H54 (cell line): Measurements from ENCODE around the gene OR2Z1.
"Not testable (repeated sequence)": the region's sequence is repeated elsewhere in the genome, so short reads cannot be mapped to it uniquely, and the experiment has no call there.

Experiments used
- DNase-seq: peaks from one replicate; pipeline ENCODE4 v3.0.0; 2011; ENCODE audit warnings: low spot score, mixed read lengths; ENCODE audit not compliant: insufficient read length
- FAIRE-seq: peaks from 3 replicates; lab custom pipeline; 2011; peaks lifted over from hg19 to GRCh38; lab: Jason Lieb, UNC
- POLR2A ChIP-seq: IDR thresholded peaks from 2 replicates; pipeline ENCODE4 v1.6.1; 2011; ENCODE audit warnings: low read depth, mild to moderate bottlenecking, low read length

OR2Z1 gene

GRCh38 chr19:8731428-8732169 lies 10.2 kb downstream of the OR2Z1 start:
- FAIRE-seq, result no peak
- no peak for DNase-seq
- no peak for TF ChIP-seq POLR2A

DNA sequence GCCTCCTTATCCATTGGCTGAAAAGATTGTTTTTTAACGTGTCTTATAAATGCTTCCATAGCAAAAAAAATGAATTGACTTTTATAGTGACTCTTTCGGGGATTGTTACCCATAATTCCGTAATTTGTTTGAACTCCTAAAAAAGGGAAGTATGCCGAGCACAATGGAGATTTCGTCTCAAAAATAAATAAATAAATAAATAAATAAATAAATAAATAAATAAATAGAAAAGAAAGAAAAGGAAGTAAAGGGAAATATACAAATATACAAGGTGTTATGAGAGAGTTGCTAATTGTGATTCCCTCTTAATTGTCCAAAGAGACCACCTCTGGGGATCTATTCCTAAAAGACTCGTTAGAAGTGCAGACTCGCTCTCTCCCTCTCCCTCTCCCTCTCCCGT lies 16.9 kb downstream of the OR2Z1 start:
- TF ChIP-seq POLR2A, result no peak
- DNase-seq (no peak), FAIRE-seq (no peak)

DNA sequence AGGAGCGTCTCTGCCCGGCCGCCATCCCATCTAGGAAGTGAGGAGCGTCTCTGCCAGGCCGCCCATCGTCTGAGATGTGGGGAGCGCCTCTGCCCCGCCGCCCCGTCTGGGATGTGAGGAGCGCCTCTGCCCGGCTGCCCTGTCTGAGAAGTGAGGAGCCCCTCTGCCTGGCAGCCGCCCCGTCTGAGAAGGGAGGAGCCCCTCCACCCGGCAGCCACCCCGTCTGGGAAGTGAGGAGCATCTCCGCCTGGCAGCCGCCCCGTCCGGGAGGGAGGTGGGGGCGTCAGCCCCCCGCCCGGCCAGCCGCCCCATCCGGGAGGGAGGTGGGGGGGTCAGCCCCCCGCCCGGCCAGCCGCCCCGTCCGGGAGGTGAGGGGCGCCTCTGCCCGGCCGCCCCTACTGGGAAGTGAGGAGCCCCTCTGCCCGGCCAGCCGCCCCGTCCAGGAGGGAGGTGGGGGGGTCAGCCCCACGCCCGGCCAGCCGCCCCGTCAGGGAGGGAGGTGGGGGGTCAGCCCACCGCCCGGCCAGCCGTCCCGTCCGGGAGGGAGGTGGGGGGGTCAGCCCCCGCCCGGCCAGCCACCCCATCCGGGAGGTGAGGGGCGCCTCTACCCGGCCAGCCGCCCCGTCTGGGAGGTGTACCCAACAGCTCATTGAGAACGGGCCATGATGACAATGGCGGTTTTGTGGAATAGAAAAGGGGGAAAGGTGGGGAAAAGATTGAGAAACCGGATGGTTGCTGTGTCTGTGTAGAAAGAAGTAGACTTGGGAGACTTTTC lies 18.0 kb downstream of the OR2Z1 start:
- FAIRE-seq, DNase-seq: not testable (repeated sequence)

GRCh38 chr19:8767257-8767656 lies 45.8 kb downstream of the OR2Z1 start:
- not testable (repeated sequence) for DNase-seq, FAIRE-seq

DNA sequence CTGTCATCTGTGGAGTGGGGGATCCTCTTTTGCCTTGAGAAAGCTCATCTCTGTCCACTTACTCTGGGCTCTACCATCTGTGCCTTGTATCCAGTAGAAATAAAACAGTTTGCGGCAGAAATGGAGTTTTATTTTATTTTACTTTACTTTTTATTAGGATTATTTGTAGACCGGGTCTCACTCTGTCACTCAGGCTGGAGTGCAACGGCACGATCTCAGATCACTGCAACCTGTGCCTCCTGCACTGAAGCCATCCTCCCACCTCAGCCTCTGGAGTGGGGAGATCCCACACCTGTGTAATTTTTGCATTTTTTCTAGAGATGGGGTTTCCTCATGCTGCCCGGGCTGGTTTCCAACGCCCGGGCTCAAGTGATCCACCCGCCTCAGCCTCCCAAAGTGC lies 47.8 kb downstream of the OR2Z1 start:
- FAIRE-seq, DNase-seq: not testable (repeated sequence)

DNA sequence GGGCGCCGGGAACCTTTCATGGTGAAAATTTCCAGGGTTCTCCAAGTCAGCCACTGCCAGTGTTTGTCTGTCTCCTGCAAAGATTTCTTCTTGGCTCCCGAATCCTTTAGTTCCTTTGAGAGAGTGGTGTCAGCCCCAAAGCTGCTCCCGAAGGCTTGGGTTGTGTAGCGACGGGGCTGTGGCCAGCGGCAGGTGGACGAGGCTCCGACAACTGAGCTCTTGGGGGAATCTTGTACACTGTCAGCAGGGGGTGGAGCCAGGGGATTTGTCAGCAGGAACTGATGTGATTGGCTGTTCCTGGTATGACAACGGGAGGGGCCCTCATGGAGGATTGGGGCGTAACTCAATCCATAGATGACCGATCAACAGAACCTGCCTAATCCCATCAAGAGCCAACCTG lies 52.2 kb downstream of the OR2Z1 start:
- not testable (repeated sequence) for FAIRE-seq, DNase-seq
